G401.6 (cell line): ENCODE results near the gene CTNNA2.

ENCODE experiments used
- FAIRE-seq: peaks from 2 replicates; lab custom pipeline; 2012; peaks lifted over from hg19 to GRCh38; lab: Jason Lieb, UNC

The CTNNA2 gene

DNA sequence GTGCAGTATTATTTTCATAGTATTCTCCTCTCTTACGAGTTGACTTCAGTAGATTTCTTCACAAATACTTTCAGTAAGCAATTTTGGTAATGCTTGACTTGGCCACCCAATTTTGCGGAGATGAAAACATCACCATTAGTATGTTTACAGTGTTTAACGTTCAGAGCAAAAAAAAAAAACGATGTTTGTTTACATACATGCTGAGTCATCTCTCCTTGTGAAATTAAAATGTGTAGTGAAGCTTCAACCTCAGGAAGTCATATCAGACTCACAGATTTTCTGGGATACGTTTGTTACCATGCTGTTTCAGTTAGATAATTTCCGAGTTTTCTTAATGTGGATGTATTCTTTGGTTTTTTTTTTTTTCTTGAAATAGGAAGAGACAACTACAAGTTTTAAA lies 100.1 kb downstream of the CTNNA2 start:
- no peak for FAIRE-seq

DNA sequence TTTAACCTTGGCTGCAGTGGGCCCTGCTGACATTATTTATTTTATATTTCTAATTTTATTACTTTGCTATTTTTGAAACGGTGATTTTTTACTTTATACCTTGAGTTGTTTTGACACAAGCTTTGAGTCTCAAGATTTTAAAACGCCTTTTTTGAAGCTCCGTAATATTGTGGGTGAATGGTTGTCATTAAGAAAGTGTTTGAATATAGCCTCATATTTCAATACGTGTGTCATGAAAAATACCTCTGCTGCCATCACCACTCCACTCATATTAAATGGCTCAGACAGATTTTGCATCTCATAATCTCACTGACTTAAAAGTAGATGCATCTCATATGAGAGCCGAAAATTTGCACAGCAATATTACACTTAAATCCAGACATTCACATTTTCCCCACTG lies 106.6 kb downstream of the CTNNA2 start:
- FAIRE-seq = no peak

DNA sequence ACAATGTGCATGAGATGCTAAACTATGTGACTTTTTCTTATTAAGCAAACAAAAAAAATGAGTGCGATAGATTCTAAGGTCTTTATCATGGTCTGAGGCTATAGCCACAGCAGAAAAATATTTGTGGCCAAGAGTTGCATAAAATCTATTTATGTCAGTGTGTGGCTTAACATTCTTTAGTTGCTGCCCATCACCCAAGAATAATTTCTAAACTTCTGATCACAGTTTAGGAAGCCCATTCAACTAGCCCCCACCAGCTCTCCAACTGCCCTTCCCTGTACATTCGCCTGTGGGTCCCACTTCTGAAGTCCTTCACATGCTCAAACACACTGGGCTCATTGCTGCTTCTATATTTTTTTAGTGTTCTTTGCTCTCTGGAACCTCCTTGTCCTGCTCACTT lies 107.1 kb downstream of the CTNNA2 start:
- FAIRE-seq = no peak

DNA sequence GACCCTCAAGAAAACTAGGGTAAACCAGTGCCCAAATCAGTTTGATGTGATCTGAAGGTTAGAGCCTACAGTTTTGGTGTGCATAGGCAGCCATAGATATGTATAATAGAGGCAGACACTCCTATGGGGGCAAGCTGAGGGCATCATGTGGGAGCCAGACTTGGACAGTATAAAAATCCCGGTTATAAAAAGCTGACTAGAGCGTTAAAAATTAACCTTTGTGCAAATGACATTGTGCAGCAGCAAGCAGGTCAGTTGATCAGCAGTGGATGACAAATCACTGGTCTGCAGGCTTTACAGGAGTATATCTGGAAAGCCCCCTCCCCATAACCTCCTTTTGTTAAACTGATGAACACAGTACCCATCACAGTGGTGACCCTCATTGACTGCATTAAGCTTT lies 107.8 kb downstream of the CTNNA2 start:
- FAIRE-seq = no peak

DNA sequence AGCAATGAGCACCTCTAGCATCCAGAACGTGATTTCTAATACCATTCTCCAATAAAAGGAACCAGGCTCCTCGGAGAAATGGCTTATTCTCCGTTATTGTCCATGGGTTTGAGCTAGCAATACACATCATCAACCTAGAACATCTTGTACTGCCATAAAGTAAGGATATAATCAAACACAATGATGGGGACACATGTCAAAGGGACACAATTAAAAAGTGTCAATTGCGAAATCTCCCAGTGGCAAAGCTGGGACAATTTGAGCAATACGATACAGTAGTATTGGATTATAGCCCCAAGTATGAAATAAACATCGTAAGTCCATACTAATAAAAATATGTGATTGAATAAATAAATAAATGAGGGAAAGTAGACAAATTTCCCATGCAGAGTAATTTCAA lies 108.4 kb downstream of the CTNNA2 start:
- no peak for FAIRE-seq

DNA sequence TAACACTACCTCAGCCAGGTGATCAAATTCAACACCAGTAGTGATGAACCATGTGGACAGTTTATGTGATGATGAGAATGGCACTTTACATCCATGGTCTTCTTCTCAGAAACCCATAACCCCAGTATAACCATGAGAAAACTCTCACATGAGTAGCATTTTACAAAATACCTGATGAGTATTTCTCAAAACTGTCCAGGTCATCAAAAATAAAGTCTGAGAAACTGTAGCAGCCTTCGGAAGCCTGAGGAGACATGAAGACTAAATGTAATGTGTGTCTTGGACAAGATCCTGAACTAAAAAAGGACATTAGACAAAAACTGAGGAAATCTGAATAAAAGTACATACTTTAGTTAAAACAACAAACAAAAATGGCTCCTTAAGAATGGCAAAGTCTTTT lies 108.9 kb downstream of the CTNNA2 start:
- FAIRE-seq = no peak

DNA sequence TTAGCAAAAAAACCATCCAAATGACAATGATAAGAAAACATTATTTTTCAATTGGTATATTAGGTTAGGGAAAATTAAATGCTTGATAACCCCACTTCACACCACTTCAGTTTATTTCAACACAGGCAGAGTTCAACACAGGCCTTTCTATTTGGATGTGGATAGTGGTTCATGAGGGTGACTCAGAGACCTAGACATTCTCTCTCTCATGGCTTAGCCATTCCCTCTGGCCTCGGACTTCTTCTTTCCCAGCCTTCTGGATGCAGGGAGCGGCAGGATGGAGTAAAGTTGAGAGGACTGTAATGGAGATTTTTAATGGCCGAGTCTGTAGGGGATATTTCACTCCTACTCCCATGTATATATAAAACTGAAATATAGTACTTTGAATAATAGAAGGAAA lies 109.7 kb downstream of the CTNNA2 start:
- FAIRE-seq = no peak

DNA sequence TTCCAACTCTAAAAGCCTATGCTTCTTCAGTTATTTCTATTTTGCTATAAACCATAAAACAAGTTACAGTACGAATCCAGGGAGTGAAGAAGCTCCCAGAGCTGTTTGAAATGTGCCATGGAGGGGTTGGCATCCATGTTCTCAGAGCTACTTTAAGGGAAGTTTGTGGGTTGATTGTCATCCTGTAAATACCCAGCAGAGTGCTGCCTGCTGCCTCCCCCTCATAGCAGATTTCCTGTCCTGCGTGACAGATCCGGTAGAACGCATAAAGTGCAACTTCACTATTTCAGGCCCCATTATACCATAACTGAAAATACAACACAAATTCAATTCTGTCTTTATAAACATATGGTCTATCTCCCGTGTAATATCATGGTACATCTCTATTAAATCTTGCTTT lies 114.4 kb downstream of the CTNNA2 start:
- FAIRE-seq = no peak

DNA sequence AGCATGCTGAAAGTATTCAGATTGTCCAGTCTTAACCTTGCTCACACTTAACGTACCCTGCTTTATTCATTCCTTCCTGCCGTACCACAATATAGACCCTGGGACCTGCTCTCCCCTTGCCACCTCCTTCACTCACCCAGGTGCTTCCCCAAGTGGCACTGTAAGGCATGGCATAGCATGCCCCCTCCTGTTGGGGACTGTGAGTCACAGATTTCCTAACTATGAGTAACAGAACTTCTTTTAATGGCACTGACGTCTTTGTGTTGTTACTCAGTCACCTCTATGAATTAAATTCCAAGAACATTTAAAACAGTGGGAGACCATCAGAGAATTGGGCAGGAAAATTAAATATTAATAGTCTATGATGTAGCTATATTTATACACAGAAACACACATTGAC lies 117.2 kb downstream of the CTNNA2 start:
- FAIRE-seq = no peak

DNA sequence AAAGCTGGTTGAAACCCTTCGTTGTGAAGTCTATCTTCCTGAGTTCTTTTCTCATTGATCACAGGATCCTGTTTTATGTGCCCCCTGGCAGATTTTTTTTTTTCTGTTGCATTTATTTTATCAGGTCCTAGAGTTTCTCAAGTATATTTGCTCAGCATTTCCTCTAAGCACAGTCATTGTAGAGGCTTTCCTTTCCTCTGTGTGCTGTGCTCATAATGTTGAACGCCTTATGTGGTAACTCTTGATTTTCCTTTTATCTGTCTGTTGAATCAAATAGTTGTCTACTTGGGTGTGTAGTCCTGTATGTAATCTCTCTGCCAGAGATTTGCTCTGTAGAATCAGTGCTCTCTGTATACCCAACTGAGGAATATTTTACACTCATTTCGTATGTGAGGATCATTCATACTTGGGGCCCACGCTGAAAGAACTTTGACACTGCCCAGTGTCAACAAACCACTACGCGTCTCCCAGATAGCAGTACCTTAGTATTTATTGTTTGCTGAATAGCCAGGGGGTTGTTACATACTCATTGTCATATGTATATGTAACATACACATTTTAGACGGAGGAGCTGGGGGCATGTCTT lies 118.2 kb downstream of the CTNNA2 start:
- FAIRE-seq = no peak

DNA sequence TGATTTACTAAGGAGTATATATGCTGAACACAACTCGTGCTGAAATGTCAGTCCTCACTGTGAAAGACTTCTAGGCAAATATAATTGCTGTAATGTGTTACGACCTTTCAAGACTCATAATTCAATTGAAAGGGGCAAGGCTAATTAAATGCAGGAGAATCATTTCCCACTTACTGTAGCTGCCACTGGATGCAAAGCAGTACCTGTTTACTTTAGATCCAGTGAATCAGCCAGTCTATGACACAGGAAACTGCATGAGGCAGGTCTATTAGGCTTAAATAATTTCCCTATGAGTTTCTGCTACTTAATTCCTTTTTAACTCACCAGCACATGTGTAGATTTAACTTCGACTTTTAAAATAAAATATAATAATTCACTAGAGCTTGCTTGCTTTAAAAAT lies 125.6 kb downstream of the CTNNA2 start:
- no peak for FAIRE-seq

DNA sequence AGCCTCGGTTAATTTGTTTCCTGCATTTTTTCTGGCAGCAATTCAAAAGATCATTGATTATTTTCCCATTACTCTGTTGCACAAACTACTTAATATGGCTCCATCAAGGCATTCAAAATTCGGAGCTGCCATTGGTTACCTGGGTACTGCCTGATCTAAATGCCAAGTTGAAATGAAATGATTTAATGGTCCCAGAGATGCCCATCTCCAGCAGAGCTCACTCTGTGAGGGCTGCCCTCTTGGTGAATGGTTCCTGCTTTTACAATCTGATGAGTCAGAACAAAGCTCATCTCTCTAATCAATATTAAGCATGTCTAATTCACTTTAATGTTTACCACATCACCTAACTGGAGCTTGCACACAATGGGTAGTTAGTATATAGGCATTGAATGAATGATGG lies 126.1 kb downstream of the CTNNA2 start:
- no peak for FAIRE-seq

DNA sequence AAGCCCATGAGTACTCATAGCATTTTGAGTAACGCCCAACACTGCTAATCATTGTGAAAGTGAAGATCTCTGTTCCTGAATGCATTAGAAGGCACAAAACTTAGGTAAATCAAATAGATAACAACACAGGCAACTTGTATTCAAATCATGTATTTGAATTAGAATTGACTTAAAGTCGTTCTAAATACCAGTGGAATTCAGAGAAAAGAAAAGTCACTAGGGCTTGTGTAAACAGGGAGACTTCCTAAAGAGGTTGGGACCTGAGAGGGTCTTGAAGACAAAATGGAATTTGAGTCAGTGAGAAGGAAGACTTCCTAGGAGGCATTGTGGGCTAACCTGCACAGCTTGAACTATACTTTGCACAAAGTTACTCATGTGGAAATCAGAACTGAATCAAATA lies 127.2 kb downstream of the CTNNA2 start:
- no peak for FAIRE-seq

DNA sequence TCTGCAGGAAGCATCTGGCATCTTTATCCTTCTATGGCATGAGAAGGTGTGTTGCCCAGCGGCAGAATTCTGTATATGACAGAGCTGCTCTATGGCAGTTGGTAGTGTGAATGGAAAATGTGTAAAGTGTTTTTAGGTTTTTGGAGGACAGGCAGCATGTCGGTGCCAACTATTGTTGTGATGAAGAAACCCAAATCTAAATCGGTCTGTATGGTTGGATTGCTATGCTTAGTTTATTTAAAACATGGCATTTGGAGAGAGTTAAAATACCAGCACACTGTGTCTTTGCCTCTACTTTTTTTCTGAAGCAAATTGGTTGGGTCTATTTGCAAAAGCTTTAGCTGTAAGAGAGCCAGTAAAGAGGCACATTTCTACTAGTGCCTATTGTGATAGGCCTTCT lies 136.7 kb downstream of the CTNNA2 start:
- no peak for FAIRE-seq

DNA sequence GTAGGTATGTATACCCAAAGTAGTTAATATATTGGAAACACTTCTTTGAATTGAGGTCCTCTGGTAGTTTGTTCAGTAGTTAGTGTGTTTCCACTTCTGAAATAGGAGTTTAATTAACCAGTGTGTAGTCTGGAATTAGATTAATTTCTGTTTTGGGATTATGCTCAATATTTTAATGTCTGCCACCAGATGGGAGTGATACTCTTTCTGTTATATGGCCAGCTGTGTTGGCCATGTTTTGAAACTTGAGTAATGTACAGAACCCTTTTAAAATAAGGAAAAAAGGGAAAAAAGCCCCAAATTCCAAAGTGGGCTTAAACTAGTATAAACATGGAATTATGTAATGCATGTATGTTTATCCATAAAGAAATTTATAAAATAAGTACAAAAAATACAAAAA lies 147.7 kb downstream of the CTNNA2 start:
- FAIRE-seq = no peak

DNA sequence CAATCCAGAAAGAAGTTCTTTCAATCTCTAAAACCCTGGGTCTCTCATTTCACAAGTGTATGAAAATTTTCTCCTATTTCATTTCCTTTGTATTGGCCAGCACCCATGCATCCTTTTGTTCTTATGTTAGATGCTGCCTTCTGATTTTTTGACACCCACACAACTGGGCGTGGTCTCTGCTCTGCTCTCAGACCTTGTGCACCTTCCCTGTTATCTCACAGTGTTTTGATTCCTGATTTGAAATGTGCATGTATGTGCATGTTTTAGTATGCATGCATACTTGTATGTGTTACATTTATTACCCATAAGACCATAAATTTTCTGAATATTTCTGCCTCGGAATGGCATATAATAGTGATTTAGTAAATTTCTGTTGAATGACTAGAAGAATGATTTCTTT lies 152.2 kb downstream of the CTNNA2 start:
- no peak for FAIRE-seq

DNA sequence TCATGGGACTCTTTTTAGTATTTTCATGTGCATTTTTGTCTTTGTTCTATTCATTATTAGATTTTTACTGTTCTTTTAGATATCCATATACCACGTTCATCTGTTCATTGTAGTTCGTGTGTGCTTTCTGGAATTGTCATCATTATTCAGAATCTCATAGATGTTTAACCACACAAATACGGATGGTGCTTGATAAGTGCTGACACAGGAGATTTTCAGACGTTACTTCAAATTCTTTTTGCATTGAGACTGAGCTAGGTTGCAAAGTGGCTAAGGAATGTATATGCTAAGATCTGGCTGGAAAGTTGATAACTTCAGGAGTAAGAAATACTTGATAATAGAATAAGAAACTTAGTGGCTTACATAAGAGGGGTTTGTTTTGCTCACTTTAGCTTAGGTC lies 153.6 kb downstream of the CTNNA2 start:
- FAIRE-seq = no peak

DNA sequence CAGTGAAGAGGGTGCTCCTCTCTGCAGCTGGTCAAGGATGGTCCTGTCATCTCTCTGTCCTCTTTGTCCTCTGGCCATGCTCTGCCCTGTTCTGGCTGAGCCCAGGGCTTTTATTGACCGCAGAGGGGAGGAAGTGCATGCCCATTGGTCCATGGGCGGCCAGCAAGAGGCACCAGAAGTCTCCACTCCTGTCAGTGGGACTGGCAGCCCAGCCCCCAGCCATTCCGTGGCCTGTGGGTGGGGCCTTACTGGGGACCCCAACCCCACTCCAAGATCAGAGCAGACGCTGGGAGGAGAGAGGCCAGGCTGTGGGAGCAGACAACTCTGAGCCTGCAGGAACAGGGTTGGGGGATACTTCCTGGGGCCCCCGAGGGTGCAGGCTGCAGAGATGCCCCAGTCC lies 156.9 kb downstream of the CTNNA2 start:
- no peak for FAIRE-seq

DNA sequence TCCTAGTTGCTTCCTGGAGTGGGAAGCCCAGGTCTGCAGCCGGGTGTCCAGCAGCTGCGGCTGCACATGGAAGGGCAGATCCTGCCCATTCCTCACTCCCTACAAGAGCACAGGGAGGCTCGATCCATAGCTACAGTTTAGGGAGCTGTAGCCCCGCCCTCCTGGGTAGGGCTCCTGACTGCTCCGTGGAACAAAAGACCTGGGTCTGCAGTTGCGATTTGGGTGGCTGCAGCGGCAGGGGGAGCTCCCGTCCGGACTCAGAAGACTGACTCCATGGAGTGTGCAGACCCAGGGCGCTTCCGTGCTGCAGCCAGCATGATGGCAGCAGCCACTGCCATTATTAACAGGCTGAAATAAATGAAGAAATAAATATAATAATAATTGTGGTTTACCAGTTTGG lies 157.3 kb downstream of the CTNNA2 start:
- no peak for FAIRE-seq

DNA sequence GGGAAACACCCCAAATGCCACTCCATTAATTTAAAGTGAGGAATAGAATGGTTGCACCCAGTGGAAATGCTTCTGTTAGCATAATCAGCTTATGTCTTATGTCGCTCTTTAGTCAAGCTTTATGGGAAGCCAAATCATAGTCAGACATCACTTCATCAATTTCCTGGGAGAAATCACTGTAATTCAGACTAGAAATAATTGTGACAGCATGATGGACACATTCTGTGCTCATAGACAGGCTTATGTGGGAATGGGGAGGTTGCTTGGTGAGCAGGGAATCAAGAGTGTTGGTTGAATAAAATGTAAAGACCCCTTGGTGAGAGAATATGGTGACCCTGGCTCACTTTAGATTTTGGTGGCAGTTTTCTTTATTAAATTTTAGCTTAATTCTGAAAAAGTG lies 174.0 kb downstream of the CTNNA2 start:
- no peak for FAIRE-seq

DNA sequence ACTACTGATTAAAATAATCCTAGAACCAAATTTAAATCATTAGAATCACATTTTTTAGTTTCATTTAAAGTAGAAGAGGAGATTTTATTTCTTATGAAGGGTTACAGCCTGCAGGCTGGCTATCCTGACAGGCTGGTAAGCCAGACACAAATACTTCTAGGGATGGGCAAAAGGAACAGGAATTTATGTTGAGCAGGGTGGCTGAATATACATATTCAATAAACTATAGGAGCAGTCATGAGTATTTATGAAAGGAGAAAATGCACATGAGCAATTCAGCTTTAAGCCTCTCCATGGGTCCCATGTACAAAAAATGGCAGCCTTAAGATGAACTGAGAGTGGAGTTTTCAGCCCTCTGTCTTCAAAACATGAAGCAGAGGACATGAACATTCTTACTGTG lies 182.4 kb downstream of the CTNNA2 start:
- FAIRE-seq = no peak

DNA sequence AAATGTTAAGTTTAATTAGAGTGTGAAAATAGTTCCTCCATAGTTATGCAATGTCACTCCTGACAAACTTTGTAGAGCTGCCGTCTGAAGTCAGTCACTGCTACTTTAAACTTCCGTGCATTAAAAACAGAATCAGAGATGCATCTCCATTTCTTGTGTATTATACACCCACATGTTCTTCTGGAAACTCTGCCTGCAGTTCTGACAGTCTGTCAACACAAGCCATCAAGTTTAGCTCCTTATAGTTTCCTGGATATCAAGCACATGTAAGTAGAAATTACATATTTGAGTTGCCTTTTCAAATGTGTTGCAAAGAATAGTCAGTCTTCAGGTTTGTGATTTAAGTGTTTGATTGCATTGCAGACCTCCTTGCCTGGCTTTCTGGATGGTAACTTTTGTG lies 184.3 kb downstream of the CTNNA2 start:
- FAIRE-seq = no peak

DNA sequence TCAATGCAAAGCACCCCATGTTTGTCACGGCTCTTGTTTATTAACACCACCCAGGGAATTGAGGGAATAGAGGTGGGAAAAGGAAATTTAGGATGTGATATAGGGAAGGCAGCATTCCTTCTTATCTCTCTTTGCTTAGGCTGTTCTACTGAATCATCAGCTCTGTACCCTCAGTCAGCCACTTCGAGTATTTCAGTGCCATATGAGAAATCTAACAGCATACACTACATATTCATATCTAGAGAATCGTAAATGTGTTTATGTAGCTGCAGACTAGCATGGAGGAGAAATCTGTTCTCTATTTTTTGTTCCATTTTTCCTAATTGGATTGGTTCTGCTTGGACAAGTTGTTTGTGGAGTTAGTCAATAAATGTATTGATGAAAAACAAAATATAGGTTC lies 187.8 kb downstream of the CTNNA2 start:
- FAIRE-seq = no peak

DNA sequence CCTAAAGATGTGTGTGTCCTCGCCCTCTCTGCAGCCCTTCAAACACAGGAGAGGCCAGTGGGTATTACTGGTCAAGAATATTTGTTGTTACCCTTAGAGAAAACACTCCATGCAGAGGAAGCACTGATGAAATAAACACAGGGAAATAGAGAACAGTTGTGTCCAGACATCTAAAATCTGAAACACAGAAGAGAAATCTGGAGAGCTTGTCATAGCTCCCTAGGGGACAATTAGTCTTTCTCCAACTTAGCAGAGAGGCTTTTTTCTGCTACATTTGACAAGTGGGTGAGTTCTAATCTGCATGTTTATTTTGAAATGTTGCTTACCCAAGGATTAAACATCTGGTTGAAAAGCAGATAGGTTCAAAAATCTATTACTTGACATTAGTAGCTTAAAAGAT lies 190.1 kb downstream of the CTNNA2 start:
- no peak for FAIRE-seq

DNA sequence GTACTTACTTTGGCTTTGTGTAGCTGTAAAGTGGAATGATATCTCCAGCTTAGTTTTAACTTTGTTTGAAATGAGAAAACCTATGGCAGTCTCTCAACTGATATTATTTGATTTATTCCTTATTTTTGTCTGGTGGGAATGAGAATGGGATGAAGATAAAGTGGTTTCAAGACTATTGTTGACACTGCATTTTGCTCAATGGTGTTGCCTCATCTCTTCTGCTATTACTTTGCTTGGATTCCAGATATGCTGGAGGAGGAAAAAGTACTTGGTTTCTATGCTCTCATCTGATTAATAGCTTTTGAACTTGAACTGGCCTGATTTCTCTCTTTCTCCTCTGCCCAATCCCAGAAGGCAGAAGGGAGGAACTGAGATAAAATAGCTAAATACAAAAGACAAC lies 198.2 kb downstream of the CTNNA2 start:
- FAIRE-seq = no peak
